ENCODE measurements around the gene KRT10.
"Not testable (repeated sequence)": the region's sequence is repeated elsewhere in the genome, so short reads cannot be mapped to it uniquely, and the experiment has no call there.

KRT10 gene

GRCh38 chr17:40822132-40822812 lies at the start of gene KRT10:
TSS of gene KRT10 (minus strand) at chr17:40822614. CDS start at chr17:40822585, 29 bp downstream.
- no peak for DNase-seq (ENCODE audit: low read depth)

DNA sequence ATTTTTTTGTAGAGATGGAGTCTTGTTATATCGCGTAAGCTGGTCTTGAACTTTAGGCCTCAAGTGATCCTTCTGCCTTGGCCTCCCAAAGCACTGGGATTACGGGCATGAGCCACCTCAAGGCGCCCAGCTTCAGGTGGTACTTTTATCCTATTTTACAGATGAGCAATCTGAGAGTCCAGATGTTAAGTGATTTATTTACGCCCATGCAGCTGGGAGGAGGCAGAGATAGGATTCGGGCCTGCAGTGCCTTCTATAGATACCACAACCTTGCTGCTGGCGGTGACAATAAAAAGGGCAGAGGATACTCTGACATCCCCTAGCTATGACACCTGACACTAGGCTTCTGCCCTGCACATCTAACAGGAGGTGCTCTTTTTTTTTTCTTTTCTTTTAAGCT lies 48.9 kb upstream of the KRT10 start:
- DNase-seq (ENCODE audit: low read depth), result no peak

- no peak for DNase-seq (ENCODE audit: low read depth)
Measured at GRCh38 chr17:40870136-40870535, 47.7 kb upstream of the KRT10 start.

GRCh38 chr17:40866838-40867237 lies 44.4 kb upstream of the KRT10 start, which contains the start of gene KRT12:
TSS of gene KRT12 (minus strand) at chr17:40867223. CDS start at chr17:40867186, 37 bp downstream.
- DNase-seq (ENCODE audit: low read depth), result no peak

GRCh38 chr17:40864661-40865390 lies 42.4 kb upstream of the KRT10 start:
- DNase-seq (ENCODE audit: low read depth), result no peak

DNA sequence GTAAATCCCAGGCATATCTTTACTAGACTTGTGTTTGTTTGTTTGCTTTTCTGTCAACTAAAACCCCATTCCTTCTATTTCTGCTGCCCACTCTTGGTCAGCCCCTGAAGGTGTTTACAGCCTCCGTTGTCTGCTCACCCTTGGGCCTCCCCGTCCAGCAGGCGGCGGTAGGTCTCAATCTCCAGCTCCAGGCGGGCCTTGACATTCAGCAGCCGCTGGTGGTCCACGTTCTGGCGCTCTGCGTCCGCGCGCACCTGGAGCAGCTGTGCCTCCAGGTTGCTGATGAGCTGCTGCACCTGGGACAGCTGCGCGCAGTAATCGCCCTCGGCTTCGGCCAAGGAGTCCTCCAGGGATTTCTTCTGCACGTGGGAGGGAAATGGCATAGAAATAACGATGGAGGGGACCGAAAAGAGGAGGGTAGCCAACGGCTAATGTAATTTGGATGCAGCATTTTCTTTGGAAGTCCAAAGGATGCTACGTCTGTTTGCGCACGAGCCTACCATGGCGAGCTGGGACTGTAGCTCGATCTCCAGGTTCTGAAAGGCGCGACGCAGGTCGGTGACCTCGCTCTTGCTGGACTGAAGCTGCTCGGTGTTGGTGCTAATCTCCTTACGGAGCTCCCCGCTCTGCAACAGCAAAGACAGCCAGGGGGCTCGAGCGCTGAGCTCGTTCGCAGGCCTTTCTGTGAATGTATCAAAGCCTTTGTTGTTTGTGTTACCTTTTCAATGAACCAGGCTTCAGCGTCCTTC lies 40.7 kb upstream of the KRT10 start:
- no peak for DNase-seq (ENCODE audit: low read depth)

GRCh38 chr17:40859536-40859935 lies 37.1 kb upstream of the KRT10 start:
- no peak for DNase-seq (ENCODE audit: low read depth)

DNA sequence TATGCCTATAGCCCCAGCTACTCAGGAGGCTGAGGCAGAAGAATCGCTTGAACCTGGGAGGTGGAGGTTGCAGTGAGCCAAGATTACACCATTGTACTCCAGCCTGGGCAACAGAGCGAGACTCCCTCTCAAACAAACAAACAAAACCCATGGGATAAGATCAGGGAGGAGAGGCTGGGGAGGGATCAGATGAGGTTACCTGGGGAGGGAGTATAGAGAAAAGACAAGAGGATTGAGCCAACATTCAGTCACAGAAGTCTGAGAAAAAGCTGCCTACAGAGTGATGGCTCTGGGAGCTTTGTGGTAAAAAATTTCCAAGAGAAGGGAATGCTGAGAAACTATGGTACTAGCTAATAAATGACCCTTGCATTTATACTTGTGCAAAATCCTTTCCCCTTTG lies 36.3 kb upstream of the KRT10 start:
- not testable (repeated sequence) for DNase-seq (ENCODE audit: low read depth)

GRCh38 chr17:40857535-40857934 lies 35.1 kb upstream of the KRT10 start:
- no peak for DNase-seq (ENCODE audit: low read depth)

GRCh38 chr17:40854175-40854814 lies 31.9 kb upstream of the KRT10 start:
- DNase-seq (ENCODE audit: low read depth), result no peak

DNA sequence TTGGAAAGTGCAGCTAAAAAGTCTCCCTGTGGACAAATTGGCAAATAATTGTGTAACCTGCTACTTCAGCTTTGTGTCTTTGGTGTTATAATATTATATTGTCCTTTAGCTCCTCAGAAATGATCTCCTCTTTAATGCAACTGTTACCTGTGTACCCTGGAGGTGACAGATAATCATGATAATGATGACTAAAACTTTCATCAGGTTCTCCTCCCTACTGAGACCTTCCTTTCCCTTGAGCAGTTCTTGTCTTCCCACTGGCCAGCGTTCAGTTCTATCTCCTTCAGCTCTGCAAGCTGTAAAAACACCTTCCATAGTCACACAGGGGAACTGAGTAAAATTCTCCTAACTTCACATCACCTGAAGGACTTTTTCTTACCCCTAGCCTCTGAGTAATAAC lies 29.9 kb upstream of the KRT10 start:
- DNase-seq (ENCODE audit: low read depth), result no peak

DNA sequence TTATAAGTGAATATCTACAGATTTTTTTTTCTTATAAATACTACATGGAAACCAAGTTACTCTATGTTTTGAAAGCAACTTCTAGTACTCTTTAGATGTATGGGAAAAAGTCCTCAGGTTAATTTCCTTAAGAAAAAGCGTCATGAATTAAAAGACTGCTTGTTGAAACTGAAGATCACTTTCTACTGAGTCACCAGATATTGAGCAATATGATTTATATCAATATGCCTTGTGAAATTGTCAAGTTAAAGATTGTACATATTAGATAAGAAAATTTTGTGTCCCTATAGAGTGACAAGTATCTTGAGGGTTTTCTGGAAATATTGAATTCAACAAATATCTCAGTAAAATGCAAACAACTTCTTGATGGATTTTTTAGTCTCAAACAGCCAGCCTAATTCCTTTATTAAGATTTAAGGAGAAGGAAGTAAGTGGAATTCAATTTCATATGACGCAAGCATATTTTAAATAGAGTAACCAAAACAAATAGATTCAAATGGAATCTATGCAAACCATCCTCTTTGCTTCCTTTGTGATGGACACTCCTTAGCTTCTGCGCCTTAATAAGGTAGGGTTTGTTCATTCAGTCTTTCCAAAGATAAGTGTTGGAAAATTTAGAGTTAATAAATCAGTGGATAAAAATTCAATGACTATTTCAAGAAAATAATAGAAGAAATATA lies 28.0 kb upstream of the KRT10 start:
- no peak for DNase-seq (ENCODE audit: low read depth)

DNA sequence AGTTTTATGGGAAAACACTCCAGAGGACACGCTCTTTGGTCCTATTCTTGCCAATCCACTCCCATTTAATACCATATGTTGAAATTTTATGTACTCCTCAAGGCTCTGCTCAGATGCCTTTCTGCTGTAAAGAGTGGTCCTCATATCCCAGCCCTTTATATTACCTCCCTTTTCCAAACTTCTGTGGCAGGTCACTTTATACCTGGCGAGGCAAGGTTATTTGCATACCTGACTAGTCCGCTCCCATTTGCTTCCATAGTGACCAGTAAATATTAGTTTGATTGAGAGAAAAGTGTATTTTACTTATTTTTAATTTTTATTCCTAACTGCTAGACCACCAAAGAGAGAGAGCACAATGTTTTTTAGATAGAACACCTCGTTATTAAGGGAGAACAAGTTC lies 27.3 kb upstream of the KRT10 start:
- DNase-seq (ENCODE audit: low read depth), result no peak

- DNase-seq (ENCODE audit: low read depth), result no peak
Measured at GRCh38 chr17:40848583-40849235, 26.3 kb upstream of the KRT10 start.

- DNase-seq (ENCODE audit: low read depth), result no peak
Measured at GRCh38 chr17:40846515-40847144, 24.2 kb upstream of the KRT10 start.

- DNase-seq (ENCODE audit: low read depth), result no peak
Measured at GRCh38 chr17:40844671-40845107, 22.3 kb upstream of the KRT10 start.

GRCh38 chr17:40843242-40843641 lies 20.8 kb upstream of the KRT10 start:
- no peak for DNase-seq (ENCODE audit: low read depth)

DNA sequence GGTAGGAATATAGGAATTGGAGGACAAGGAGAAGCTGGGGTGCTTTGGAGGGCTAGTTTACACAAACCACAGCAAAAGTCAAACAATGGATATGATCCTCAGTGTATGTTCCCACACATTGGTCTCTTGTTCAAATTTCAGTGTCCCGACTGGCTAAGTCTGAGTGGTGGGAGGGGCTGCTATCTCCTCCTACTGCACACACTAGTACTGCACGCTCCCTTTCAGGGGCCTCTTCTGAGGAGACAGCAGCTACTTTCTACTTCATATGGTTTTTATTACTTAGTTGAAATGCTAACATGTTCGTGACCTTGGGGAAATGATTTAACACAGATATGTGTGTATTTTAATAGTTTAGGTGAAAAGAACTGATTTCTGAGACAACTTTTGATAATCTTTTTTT lies 18.8 kb upstream of the KRT10 start:
- DNase-seq (ENCODE audit: low read depth), result no peak

GRCh38 chr17:40839194-40839593 lies 16.8 kb upstream of the KRT10 start:
- no peak for DNase-seq (ENCODE audit: low read depth)

GRCh38 chr17:40836020-40836419 lies 13.6 kb upstream of the KRT10 start:
- no peak for DNase-seq (ENCODE audit: low read depth)

- DNase-seq (ENCODE audit: low read depth), result no peak
Measured at GRCh38 chr17:40833882-40834281, 11.5 kb upstream of the KRT10 start.
